ENCODE measurements around the gene FBXO44. TPM values are rescaled to one million over a fixed set of nuclear protein-coding genes. Genes with fewer than 3 reads are reported as not detected.

The FBXO44 gene
- total RNA-seq, 1 experiment from 2014 or later, result 34.9 TPM

DNA sequence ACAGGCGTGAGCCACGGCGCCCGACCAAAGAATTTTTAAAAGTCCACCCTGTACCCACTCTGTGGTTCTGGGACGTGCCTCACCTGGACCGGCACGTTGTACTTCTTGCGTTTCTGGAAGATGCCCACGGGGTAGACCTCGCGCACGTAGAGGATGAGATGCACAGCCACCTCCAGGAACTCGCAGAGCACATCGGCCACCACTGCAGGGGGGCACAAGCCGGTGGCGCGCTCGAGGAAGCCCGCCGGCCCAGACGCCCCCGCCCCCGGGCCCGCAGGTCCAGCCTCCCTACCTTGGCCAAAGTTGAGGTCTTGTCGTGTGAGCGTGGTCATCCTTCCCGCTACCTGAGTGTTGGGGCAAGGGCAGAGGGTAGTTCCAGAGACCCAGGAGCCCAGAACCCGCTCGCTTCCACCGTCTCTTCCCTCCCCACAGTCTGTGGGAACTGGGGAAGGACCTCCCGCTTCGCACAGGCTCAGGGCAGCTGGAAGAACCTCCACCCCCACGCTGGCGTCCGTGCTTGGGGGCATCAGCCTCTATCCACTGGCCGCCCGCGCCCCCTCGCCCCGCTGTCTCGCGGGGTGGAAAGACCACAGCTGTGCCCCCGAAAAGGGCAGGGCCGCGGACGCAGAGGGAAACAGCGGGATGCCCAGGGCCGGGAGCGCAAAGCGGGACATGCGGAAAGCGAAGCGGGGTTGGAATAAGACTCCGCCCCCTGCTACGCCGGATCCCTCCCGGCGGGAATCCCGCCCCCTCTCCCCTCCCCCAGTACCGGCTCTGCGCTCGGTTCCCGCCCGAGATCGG is 25.8 kb downstream of the FBXO44 start (continued):
- TF ChIP-seq, protein P1, sequence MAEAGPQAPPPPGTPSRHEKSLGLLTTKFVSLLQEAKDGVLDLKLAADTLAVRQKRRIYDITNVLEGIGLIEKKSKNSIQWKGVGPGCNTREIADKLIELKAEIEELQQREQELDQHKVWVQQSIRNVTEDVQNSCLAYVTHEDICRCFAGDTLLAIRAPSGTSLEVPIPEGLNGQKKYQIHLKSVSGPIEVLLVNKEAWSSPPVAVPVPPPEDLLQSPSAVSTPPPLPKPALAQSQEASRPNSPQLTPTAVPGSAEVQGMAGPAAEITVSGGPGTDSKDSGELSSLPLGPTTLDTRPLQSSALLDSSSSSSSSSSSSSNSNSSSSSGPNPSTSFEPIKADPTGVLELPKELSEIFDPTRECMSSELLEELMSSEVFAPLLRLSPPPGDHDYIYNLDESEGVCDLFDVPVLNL (CRISPR knock-in tag; IDR thresholded peaks at IDR 0.05; ENCODE audit: borderline replicate concordance, low read depth), result no peak
- TF ChIP-seq GABPB1 (CRISPR knock-in tag; IDR thresholded peaks at IDR 0.05) (no peak), NR3C1 (CRISPR knock-in tag; conservative IDR thresholded peaks at IDR 0.05; ENCODE audit: low read depth) (0 out of 2 replicates have a peak, but pooled peaks have one; percentile 60), CREM (CRISPR knock-in tag; IDR thresholded peaks at IDR 0.05) (no peak), ZNF263 (CRISPR knock-in tag; IDR thresholded peaks at IDR 0.05; ENCODE audit: low read depth) (no peak), ESRRA (CRISPR knock-in tag; IDR thresholded peaks at IDR 0.05; ENCODE audit: borderline replicate concordance) (no peak), RELA (CRISPR knock-in tag; IDR thresholded peaks at IDR 0.05; ENCODE audit: borderline replicate concordance) (no peak), ZNF219 (CRISPR knock-in tag; IDR thresholded peaks at IDR 0.05; ENCODE audit: borderline replicate concordance) (0 out of 2 replicates have a peak, but pooled peaks have one; percentile 27), ZNF532 (CRISPR knock-in tag; IDR thresholded peaks at IDR 0.05; ENCODE audit: borderline replicate concordance) (no peak), EMX1 (CRISPR knock-in tag; IDR thresholded peaks at IDR 0.05) (no peak), MYBL2 (CRISPR knock-in tag; IDR thresholded peaks at IDR 0.05) (no peak), PRRX2 (CRISPR knock-in tag; IDR thresholded peaks at IDR 0.05) (no peak), STAT6 (CRISPR knock-in tag; conservative IDR thresholded peaks at IDR 0.05; ENCODE audit: low read depth) (no peak), TEAD4 (CRISPR knock-in tag; IDR thresholded peaks at IDR 0.05) (no peak), HMGA2 (CRISPR knock-in tag; IDR thresholded peaks at IDR 0.05) (no peak), SOX15 (CRISPR knock-in tag; IDR thresholded peaks at IDR 0.05) (no peak)
- TF ChIP-seq, protein P2, sequence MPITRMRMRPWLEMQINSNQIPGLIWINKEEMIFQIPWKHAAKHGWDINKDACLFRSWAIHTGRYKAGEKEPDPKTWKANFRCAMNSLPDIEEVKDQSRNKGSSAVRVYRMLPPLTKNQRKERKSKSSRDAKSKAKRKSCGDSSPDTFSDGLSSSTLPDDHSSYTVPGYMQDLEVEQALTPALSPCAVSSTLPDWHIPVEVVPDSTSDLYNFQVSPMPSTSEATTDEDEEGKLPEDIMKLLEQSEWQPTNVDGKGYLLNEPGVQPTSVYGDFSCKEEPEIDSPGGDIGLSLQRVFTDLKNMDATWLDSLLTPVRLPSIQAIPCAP (CRISPR knock-in tag; IDR thresholded peaks at IDR 0.05), result no peak
- TF ChIP-seq, protein P3, sequence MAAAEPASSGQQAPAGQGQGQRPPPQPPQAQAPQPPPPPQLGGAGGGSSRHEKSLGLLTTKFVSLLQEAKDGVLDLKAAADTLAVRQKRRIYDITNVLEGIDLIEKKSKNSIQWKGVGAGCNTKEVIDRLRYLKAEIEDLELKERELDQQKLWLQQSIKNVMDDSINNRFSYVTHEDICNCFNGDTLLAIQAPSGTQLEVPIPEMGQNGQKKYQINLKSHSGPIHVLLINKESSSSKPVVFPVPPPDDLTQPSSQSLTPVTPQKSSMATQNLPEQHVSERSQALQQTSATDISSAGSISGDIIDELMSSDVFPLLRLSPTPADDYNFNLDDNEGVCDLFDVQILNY (CRISPR knock-in tag; IDR thresholded peaks at IDR 0.05), result no peak; the same call in 1 of the 2 replicates
- TF ChIP-seq, protein P4, sequence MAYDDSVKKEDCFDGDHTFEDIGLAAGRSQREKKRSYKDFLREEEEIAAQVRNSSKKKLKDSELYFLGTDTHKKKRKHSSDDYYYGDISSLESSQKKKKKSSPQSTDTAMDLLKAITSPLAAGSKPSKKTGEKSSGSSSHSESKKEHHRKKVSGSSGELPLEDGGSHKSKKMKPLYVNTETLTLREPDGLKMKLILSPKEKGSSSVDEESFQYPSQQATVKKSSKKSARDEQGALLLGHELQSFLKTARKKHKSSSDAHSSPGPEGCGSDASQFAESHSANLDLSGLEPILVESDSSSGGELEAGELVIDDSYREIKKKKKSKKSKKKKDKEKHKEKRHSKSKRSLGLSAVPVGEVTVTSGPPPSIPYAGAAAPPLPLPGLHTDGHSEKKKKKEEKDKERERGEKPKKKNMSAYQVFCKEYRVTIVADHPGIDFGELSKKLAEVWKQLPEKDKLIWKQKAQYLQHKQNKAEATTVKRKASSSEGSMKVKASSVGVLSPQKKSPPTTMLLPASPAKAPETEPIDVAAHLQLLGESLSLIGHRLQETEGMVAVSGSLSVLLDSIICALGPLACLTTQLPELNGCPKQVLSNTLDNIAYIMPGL (CRISPR knock-in tag; IDR thresholded peaks at IDR 0.05), result peak; percentile 26; the same call in 1 of the 2 replicates
- TF ChIP-seq, protein P5, sequence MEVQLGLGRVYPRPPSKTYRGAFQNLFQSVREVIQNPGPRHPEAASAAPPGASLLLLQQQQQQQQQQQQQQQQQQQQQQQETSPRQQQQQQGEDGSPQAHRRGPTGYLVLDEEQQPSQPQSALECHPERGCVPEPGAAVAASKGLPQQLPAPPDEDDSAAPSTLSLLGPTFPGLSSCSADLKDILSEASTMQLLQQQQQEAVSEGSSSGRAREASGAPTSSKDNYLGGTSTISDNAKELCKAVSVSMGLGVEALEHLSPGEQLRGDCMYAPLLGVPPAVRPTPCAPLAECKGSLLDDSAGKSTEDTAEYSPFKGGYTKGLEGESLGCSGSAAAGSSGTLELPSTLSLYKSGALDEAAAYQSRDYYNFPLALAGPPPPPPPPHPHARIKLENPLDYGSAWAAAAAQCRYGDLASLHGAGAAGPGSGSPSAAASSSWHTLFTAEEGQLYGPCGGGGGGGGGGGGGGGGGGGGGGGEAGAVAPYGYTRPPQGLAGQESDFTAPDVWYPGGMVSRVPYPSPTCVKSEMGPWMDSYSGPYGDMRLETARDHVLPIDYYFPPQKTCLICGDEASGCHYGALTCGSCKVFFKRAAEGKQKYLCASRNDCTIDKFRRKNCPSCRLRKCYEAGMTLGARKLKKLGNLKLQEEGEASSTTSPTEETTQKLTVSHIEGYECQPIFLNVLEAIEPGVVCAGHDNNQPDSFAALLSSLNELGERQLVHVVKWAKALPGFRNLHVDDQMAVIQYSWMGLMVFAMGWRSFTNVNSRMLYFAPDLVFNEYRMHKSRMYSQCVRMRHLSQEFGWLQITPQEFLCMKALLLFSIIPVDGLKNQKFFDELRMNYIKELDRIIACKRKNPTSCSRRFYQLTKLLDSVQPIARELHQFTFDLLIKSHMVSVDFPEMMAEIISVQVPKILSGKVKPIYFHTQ (CRISPR knock-in tag; IDR thresholded peaks at IDR 0.05), result no peak

Data from WTC11 (cell line).